ENCODE measurements around the gene SPTBN1. TPM values are rescaled to one million over a fixed set of nuclear protein-coding genes. Genes with fewer than 3 reads are reported as not detected.

Gene SPTBN1
- total and polyA plus RNA-seq, 2 experiments from 2014 or later = 122 to 341 TPM

DNA sequence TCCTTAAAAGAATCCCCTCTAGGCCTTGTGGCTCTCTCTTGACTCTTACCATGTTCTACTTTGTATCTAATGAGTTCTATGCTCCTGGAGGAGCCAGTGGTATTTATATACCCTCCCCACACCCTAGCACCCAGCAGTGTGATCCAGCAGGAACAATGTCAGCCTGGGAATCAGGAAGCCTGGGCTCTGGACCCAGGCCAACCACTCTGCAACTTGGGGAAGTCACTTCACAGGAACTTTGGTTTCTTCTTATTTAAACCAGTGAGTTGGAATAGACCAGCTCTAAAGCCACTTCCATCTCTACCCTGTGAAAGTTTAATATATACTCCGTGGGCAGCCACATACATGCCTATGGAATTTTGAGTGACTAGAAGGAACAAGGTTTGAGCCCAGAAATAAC, 11.6 kb upstream of the SPTBN1 start:
- no peak for TF ChIP-seq EZH2phosphoT487 (IDR thresholded peaks at IDR 0.05; ENCODE audit: low read depth, severe bottlenecking, unreplicated experiment)
- TF ChIP-seq, protein P1, sequence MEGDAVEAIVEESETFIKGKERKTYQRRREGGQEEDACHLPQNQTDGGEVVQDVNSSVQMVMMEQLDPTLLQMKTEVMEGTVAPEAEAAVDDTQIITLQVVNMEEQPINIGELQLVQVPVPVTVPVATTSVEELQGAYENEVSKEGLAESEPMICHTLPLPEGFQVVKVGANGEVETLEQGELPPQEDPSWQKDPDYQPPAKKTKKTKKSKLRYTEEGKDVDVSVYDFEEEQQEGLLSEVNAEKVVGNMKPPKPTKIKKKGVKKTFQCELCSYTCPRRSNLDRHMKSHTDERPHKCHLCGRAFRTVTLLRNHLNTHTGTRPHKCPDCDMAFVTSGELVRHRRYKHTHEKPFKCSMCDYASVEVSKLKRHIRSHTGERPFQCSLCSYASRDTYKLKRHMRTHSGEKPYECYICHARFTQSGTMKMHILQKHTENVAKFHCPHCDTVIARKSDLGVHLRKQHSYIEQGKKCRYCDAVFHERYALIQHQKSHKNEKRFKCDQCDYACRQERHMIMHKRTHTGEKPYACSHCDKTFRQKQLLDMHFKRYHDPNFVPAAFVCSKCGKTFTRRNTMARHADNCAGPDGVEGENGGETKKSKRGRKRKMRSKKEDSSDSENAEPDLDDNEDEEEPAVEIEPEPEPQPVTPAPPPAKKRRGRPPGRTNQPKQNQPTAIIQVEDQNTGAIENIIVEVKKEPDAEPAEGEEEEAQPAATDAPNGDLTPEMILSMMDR (IDR thresholded peaks at IDR 0.05; ENCODE audit: poor library complexity) = no peak
- no peak for TF ChIP-seq EZH2 (IDR thresholded peaks at IDR 0.05; ENCODE audit: borderline replicate concordance)
- H4K20me1 ChIP-seq (ENCODE audit: insufficient read depth, poor library complexity, severe bottlenecking) = no peaks in the 10 kb centered on the region
- WGBS (ENCODE audit: low lambda C conversion rate, missing lambda C conversion rate) = 100% methylated on average over 1 of the region's 1 CpG

DNA sequence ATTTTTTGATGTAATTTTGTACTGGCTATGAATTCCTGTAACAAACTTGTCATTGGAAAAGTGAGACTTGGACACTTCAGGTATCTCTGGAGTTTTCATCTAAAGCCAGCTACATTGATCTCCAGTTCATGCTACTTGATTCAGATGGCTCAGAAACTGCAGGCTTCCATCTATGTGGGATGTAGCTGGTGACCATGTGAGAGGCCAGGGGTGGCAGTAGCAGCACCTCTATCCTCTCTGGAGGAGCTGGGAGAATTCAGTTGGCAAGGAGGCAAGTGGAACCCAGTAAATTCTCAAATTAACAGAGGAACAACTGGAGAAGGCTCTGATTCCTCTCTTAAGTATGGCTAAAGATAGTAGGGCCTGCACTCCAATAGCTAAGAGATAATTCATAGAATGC, 10.0 kb upstream of the SPTBN1 start:
- H3K9me3 ChIP-seq (ENCODE audit: low read depth) = no peaks in the 10 kb centered on the region
- no peak overlapping the region for H3K27ac ChIP-seq
- H3K4me1 ChIP-seq (ENCODE audit: insufficient read depth) = no peaks in the 10 kb centered on the region
- no peak overlapping the region for H3K4me2 ChIP-seq
- no peaks in the 10 kb centered on the region for H3K9me2 ChIP-seq (replicated peaks; ENCODE audit: insufficient read depth)
- H4K20me1 ChIP-seq (ENCODE audit: insufficient read depth, poor library complexity, severe bottlenecking) = no peaks in the 10 kb centered on the region
- H3K27me3 ChIP-seq = no peaks in the 10 kb centered on the region
- no peaks in the 10 kb centered on the region for H3K79me2 ChIP-seq
- no peak overlapping the region for H3K4me3 ChIP-seq
- no peak overlapping the region for H2AFZ ChIP-seq
- TF ChIP-seq, protein P1 (IDR thresholded peaks at IDR 0.05; ENCODE audit: poor library complexity) = no peak
- no peak for TF ChIP-seq EZH2 (IDR thresholded peaks at IDR 0.05; ENCODE audit: borderline replicate concordance)
- TF ChIP-seq EZH2phosphoT487 (IDR thresholded peaks at IDR 0.05; ENCODE audit: low read depth, severe bottlenecking, unreplicated experiment) = no peak
- no peak for DNase-seq (ENCODE audit: low spot score)
- no peaks in the 10 kb centered on the region for H3K36me3 ChIP-seq (replicated peaks; ENCODE audit: insufficient read depth, low read depth)

More for the DNA sequence above, 11.6 kb upstream of the SPTBN1 start:
- Histone ChIP-seq H3K9me3 (ENCODE audit: low read depth) (no peaks in the 10 kb centered on the region), H3K79me2 (no peaks in the 10 kb centered on the region), H3K4me2 (no peak overlapping the region), H3K9me2 (replicated peaks; ENCODE audit: insufficient read depth) (no peaks in the 10 kb centered on the region), H3K4me1 (ENCODE audit: insufficient read depth) (no peaks in the 10 kb centered on the region), H3K4me3 (no peak overlapping the region), H3K27me3 (no peaks in the 10 kb centered on the region), H2AFZ (no peak overlapping the region), H3K36me3 (replicated peaks; ENCODE audit: insufficient read depth, low read depth) (no peaks in the 10 kb centered on the region), H3K27ac (no peak overlapping the region)
- DNase-seq (ENCODE audit: low spot score) = no peak

DNA sequence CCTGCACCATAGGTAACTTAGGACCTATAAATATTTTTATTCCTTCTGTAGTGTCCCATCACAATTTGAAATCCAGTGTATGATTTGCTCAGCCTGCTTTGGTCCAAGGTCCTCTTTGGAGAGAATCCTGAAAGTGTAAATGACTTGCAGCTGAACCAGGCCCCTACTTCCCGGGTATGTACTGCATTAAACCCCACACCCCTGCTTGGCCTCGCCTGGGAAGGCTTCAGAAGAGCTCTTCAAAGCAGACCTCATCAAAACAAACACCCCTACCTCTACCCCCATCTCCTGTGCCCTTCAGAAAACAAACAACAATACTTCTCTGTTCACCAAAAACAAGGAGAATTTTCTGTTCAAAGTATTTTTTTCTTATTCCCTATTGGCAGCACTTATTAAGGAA, 9.5 kb upstream of the SPTBN1 start:
- H3K9me3 ChIP-seq (ENCODE audit: low read depth) = no peaks in the 10 kb centered on the region
- H3K27ac ChIP-seq = no peak overlapping the region
- H3K27me3 ChIP-seq = no peaks in the 10 kb centered on the region
- TF ChIP-seq EZH2 (IDR thresholded peaks at IDR 0.05; ENCODE audit: borderline replicate concordance) = no peak
- TF ChIP-seq, protein P1 (IDR thresholded peaks at IDR 0.05; ENCODE audit: poor library complexity) = no peak
- no peak for TF ChIP-seq EZH2phosphoT487 (IDR thresholded peaks at IDR 0.05; ENCODE audit: low read depth, severe bottlenecking, unreplicated experiment)
- no peaks in the 10 kb centered on the region for H3K79me2 ChIP-seq
- no peak overlapping the region for H2AFZ ChIP-seq
- WGBS (ENCODE audit: low lambda C conversion rate, missing lambda C conversion rate) = 53% methylated on average over 2 of the region's 2 CpGs
- H3K4me3 ChIP-seq = no peak overlapping the region
- H3K9me2 ChIP-seq (replicated peaks; ENCODE audit: insufficient read depth) = no peaks in the 10 kb centered on the region
- no peaks in the 10 kb centered on the region for H3K36me3 ChIP-seq (replicated peaks; ENCODE audit: insufficient read depth, low read depth)
- H3K4me1 ChIP-seq (ENCODE audit: insufficient read depth) = no peaks in the 10 kb centered on the region
- no peaks in the 10 kb centered on the region for H4K20me1 ChIP-seq (ENCODE audit: insufficient read depth, poor library complexity, severe bottlenecking)
- H3K4me2 ChIP-seq = no peak overlapping the region
- DNase-seq (ENCODE audit: low spot score) = no peak
